TTC549 (cell line): ENCODE measurements around the gene PRKCE.
"Not testable (repeated sequence)": the region's sequence is repeated elsewhere in the genome, so short reads cannot be mapped to it uniquely, and the experiment has no call there.

ENCODE experiments used
- FAIRE-seq: peaks from 2 replicates; lab custom pipeline; 2012; peaks lifted over from hg19 to GRCh38; lab: Jason Lieb, UNC

PRKCE gene

DNA sequence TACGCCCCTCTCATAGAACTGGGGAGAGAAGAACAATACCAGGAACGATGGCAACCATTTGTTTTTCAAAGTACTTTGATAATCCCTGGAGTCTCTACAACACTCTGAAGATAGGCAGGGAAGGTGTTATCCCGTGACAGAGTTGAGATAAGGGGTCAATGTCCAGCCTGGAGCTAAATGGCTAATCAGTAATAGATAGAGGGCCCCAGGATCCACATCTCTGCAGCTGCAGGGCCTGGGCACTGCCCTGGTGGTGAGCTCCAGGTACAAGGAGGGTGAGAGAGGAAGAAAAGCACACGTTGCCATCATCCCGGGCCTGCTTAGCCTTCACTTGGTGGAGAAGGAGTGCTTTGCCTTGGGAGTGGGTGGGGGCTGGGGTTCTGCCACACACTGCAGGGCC, 260.6 kb downstream of the PRKCE start:
- FAIRE-seq: no peak

DNA sequence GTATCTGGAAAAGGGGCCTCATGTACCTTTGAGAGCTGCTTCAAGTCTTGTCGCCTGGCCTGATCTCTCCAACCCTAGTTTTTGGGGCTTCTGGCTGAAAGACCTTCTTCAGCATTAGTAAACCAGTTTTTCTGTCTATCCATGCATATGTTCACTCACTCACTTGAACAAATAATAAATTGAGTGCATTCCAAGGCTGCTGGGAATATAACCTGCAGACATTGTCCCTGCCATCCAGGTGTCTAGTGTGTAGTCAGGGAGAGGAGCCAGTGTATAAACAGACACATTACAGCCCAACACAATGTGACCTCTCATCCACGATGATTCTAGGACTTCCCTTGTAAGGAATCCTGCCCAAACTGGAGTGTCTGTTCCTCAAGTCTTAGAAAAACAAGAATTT, 262.1 kb downstream of the PRKCE start:
- no peak for FAIRE-seq

DNA sequence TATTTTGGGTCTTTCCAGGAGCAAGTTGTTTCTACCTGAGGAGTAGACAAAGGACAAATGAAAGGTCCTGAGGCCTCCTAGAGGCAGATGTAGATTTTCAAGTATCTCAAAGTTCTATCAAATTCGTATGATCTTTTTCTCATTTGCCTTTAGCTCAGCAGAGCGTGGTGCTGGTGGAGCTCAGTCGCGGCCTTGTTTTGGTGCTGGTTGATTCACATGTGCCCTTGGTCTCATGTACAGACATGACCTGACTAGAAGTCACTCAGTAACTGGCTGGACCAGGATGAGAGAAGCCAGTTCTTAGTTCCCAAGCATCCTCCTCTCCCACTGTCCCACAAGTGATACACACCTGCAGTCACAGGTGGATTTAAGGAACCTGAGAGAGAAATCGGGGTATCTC, 264.0 kb downstream of the PRKCE start:
- FAIRE-seq: no peak

DNA sequence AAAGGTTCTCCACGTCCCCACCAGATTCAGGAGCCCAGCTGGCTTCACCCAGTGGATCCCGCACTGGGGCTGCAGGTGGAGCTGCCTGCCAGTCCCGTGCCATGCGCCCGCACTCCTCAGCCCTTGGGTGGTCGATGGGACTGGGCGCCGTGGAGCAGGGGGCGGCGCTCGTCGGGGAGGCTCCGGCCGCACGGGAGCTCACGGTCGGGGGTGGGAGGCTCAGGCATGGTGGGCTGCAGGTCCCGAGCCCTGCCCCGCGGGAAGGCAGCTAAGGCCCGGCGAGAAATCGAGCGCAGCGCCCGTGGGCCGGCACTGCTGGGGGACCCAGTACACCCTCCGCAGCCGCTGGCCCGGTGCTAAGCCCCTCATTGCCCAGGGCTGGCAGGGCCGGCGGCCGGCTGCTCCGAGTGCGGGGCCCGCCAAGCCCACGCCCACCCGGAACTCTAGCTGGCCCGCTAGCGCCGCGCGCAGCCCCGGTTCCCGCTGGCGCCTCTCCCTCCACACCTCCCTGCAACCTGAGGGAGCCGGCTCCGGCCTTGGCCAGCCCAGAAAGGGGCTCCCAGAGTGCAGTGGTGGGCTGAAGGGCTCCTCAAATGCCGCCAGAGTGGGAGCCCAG, 266.2 kb downstream of the PRKCE start:
- FAIRE-seq: not testable (repeated sequence)

DNA sequence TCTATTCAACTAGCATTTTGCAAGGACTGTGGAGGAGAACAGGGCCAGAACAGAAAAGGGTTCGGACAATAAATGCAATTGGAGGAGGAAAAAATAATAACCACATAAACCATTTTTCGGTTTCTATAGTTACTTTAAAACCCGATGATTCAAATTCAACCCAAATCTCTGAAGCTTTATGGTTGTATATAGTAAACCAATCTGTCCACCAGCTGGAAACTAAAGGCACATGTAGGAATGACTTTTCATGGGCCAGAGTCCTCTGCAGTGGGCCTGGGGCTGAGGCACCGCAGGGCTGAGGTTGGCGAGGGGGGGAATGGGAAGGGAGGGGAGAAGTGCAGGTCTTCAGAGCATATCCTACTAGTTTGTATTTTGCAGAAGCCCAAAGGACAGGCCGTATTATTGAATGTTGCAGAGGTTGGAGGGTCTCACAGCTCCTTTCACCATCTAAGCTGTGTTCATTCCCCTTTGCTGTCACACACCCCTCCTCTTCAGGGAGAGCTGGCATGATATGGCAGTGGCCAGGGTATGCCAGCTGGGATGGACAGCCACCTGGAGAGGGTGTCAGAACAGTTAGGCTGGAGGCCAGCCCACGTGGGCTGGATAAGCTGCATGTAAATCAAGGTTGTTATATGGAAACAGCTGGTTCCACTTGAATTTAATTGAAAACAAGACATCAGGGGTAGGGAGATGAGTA, 267.1 kb downstream of the PRKCE start:
- no peak for FAIRE-seq

DNA sequence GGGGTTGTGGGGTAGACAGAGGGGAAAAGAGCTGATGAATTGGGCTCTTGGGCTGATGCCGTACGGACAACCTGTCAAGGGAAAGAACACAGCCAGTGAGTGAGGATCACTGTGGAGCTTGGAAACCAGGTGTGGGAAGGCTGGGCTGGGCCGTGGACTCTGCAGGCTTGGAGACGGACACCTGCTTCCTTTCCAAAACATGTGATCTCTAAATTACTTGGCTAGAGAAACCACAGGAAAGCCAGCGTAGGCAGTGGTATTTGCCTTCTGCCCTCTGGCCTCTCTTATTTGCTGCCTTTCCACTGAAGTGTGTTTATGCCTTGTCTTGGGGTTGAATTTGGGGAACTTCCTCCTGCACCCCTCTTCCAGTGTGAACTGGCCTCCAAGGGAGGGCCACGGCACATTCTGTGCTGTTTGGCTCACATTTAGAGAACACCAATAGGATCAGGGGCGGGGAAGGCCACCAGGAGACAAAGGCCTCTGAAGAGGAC, 267.7 kb downstream of the PRKCE start:
- no peak for FAIRE-seq

DNA sequence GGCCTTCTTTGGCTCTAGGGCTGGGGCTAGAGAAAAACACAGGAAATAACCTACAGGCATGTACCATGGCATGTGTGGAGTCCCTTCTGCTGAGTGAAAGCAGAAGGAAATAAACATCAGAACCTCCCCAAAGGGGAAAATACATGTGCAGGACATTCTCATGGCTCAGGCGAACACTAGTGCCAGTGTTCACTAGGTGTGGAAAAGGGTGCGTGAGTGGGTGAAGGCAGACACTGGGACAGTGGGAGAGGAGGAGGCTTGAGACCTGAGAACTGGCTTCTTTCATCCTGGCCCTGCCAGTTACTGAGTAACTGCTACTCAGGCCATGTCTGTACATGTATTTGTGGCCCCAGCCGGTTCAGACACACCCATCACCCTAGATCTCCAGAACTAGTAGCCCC, 268.2 kb downstream of the PRKCE start:
- no peak for FAIRE-seq

DNA sequence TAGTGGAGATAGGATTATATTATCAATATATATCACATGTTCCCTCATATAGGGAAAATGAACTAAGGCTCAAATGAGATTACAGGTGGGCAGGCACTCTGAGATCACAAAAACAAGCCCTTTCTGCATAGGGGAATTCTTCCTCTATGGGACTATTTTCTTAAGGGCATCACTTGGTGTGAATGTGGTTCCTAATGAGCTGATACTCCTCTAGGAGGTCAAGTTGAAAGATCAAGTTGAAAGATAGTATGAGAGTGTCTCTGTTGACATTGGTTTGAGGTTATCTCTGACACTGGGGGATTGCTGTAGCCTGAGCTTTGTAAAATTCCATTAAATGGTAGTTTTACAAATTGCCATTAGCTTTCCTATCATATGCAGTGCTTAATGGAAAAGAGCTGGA, 270.4 kb downstream of the PRKCE start:
- FAIRE-seq: no peak

DNA sequence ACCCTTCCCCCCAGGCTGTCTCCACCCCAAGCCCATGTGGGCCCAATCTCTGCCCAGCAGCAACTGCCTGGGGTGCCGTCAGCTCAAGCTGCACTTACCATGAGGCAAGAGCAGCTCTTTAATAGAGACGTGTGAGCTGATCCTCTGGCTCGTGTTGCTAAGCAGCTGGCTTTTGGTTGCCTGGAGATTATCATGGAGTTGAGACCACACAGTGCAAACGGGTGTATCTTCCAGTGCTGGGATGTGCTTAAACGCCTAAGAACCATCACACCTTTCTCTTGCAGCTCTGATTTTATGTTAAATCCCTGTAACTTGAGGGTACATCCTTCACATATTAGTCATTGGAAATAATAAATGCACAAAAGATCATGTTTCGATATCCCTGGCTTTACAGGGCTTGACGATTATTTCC, 271.1 kb downstream of the PRKCE start:
- FAIRE-seq: no peak

DNA sequence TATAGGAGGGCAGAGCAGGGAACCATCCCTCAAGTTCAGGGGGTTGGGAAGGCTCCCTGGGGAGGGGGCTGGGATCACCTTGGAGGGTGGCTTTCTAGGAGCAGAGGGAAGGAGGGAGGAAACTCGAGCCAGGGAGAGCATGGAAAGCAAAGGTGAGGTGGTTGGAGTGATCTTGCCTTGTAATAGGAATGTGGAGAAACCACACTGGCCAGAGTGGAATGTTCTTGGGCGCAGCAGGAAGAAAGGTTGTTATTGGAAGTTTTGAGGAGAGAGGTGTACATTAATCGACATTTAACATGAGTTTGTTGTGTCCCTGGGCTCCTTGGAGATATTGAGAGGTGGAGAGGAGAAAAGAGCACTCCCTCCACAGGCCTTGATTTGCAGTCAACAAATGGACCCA, 272.2 kb downstream of the PRKCE start:
- no peak for FAIRE-seq

DNA sequence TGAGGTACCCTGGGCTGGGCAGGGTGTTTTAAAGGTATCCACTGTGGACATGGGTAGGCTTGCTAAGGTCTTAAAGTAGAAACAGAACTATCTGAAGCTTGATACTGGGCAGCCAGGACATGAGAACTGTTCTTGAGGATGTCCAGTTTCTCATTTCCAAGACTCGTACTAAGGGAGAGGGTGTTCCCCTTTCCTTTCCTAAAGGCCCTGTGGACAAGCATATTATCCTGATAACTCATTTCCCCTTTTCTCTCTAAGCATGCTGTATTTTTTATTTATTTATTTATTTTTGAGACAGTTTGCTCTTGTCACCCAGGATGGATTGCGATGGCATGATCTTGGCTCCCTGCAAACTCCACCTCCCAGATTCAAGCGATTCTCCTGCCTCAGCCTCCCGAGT, 273.6 kb downstream of the PRKCE start:
- FAIRE-seq: no peak

DNA sequence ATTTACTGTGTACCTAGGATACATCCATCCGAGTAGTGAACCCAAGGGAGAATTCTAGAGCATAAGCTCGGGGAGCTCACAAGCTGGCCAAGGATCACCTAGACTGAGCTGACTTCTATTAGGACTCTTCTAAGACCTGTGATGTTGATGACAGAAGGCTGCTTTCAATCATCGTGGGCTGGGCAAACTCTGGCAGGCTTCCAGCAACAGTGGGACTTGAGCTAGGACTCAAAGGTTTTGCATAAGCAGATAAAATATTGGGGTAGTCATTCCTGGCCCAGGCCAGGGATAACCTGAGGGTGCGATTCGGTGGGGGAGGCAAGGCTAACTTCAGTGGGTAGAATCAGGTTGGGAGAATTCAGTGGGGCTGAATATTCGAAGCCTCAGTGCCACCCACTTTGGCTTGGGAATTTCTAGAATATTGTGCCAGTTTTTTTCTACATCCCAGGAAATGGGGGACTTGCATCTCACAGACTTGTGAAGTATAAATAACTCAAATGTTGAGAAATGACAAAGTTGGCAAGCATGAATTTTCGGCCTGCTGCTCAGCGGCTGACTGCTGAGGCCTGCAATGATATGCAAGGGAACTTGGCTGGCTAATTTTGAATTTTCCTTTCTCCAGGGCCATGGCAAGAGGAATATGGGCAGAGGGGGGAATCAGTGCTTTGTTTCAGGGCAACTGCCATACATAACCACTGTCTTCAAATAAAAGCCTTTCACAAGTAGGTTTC, 274.3 kb downstream of the PRKCE start:
- FAIRE-seq: no peak

DNA sequence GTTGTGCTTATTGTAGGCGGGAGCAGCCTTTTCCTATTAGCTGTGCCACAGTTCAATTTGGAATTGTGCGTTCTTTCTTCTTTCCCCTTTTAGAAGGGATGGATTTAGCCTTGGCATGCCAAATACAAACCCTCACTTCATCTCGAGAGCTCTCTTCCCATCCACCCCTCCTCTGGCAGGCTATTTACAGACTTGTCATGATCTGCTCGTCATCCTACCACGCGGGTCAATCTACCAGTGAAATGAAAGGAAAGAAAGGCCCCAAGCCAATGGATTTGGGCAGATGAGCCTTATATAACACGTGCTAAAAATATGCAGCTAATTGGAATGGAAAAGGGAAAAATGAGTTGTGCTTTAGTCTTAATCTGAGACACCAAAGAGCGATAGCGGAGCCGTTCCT, 277.5 kb downstream of the PRKCE start:
- no peak for FAIRE-seq

DNA sequence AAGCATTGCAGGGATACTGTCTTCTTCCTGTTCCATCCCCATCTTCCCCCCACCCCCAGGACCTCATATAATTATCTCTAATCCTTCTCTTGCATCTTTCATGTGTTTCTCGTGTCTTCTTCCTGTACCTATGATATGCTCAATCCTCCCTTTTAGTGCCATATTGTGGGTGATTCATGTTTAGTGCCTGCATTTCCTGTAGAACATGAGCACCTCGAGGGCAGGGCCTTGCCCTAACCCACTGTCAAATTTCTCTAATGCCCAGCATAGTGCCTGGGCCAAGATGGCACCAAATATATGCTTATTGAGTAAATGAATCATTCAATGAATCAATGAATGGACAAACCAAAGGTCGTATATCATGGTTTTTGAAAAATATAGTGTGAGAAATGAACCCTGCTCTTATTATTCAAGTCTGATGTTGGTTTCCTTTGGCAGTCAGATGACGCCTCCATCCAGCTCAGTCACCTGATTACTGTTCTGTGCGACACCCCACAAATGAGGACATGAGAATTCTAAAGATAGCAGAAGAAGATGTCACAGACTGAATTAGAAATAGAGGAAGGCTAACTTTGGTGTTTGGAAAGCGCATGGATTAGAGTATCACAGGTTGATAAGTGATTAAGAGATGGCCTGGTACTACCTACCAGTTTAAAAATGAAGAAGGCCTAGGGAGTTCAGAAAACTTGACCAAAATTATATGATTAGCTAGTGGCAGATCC, 278.4 kb downstream of the PRKCE start:
- FAIRE-seq: no peak

DNA sequence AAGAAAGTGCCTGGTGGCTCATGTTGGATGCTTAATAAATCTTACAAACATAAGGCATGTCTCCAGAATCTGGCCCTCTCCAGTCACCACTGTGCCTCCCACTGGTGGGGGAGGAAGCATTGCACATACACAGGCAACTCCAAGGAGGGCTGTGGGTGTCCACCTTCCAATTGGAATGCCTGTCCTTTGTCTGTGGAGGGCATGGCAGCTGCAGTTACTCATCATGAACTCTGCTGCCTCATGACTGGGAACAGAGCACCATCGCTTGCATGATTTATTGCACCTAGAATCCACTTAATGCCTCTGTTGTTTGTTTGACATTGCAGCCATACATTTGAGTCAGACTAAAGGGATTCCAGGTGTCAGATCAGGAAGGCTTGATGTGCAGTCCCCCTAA, 278.9 kb downstream of the PRKCE start:
- no peak for FAIRE-seq

DNA sequence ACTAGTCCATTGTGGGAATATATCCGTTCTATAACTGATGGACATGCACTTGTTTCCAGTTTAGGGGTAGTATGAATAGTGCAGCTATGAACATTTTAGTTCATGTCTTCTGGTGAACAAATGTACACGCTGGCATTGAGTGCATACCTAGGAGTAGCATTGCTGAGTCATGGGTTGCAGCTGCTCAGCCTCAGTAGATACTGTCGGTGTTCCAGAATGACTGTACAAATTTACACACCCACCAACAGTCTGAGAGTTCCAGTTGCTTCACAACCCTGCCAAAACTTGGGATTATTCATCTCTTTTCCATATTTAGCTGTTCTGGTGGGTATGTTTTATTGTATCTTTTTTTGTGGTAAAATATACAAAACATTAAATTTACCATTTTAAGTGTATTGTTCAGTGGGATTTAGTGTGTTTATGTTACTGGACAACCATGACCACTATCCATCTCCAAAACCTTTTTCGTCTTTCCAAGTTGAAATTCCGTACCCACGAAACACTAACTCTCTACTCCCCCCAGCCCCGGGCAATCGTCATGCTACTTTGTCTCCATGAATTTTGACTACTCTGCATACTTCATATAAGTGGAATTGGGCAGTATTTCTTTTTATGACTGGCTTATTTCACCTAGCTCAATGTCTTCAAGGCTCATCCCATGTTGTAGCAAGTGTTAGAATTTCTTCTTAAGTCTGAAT, 281.0 kb downstream of the PRKCE start:
- FAIRE-seq: no peak

DNA sequence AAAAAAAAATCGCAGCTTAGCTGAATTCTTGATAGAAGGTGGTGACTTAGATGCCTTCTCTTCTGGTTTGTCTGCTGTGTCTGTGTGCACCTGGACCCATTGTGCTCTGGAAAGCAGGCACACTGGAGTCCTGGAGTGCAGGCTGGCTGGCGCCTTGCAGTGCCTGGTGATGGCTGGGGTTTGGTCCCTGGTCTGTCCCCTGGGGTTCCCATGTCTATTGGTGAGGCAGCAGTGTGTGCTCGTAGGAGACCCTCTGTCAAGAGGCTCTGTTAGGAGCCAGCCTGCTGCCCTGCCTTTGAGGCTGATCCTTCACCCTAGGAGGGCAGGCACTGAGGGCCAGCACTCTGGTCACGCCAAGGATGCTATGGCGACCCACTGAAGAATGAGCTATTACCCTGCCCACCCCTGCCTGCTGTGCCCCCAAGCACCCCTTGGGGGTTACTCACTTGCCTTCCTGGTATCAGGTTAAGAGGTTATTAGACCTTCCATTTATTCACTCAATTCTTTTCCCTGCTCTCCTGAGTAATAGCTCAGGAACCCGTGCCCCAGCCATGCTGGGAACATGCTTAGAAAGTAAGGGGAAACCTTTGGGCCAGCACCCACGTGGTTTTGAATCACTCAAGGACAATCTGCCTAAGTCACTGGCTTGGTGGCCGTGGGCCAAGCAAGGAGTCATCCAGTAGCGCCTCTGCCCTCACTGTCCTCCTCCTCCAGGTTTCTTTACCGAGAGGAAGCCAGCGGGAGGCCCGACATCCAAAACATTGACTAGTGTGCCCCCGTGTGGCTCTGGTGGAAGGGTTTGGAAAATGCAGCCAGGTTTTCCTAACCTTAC, 284.5 kb downstream of the PRKCE start:
- no peak for FAIRE-seq

DNA sequence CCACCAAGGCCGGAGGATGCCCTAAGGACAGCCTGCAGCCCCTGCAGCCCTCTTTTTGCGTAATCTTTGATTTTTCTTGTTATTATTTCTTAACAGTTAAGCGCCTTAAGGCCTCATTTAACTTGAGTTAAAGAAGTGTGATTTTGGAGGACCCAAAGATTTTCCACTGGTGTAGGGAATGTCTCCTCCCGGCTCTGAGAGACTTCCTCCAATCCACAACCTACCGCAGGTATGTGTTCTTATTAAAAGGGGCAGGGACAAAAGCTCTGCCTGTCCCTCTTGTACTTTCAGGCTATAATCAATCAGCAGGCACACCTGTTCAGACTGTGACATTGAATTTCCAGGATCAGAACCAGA, 285.1 kb downstream of the PRKCE start:
- no peak for FAIRE-seq

DNA sequence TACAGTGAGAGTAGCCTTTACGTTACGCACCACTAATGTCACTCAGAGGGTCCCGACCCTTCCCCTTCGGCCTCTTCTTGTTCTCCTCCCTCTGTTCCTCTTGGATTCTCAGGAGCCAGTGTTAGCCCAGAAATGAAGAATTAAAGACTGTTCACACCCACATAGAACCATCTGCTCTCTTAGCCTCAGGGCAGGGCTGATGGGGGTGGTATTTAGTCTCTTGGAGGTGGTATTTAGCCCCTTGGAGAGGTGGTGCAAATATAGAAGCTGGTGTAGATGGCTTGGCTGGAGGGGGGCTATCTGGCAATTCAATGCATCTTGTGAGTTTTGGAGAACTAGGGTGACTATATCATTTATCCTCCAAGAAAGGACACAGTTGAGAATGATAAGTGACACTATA, 286.5 kb downstream of the PRKCE start:
- no peak for FAIRE-seq

DNA sequence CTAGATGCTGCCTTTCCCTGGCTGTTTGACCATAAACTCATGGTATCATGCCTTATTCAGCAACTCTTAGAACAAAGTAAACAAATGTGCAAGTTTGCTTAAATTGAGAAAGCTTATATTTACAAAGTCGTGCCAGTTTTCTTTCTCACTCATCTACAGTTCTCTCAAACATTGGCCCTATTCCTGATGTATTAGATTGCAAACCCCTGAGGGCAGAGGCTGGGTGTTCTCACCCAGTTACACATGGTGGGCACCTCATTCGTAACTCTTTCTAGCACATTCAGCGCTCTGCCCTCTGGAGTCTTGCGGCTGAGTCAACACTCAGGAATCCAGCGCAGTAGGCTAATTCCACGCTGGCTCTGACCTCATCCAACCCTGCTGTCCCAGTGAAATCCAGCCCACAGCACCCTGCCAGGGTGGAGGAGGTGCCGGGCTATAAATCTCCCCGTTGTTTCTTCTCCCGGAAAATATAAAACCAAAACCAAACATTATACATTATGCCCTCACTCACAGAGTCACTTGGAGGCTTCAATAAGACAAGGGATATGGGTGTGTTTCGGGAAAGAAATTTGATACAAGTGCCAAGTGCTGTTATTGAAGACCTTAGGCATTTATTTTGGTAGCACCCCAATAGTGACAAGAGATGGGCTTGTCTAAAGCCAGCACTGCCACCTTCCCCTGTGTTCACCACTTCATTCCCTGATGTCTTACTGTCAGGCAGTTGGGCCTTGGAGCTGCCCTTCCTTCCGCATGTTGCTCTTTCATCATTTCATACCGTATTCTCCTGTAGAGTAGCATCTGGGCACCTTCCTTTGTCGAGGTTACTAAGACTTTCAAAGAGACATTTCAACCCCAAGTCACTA, 287.4 kb downstream of the PRKCE start:
- FAIRE-seq: no peak
